Common myeloid progenitor, CD34-positive (primary cell): ENCODE results near the gene BGN.

Experiments
- CTCF ChIA-PET: fragments of 350-600 bp; sonication (Branson Sonifier 250); formaldehyde crosslinking; loops from one replicate; lab custom pipeline; 2021; ENCODE audit warnings: antibody characterized with exemption; lab: Charles Lee
- POLR2A ChIA-PET: fragments of 350-600 bp; sonication (Branson Sonifier 250); formaldehyde crosslinking; loops from one replicate; lab custom pipeline; 2021; ENCODE audit warnings: antibody characterized with exemption; lab: Charles Lee
- DNase-seq, 3 donors: peaks; one replicate each; pipeline versions ENCODE4 v3.0.0 to v3.0.0-alpha.2; 2013
- H3K27ac ChIP-seq, 2 experiments: 1 replicate in 1 of 2; 2 replicates in 1 of 2; pipeline ENCODE4 v1.7.0; 2013; ENCODE audit warnings: inconsistent platforms in 2 of 2, low read length in 2 of 2, mild to moderate bottlenecking in 2 of 2, low read depth in 1 of 2, moderate library complexity in 1 of 2; ENCODE audit not compliant: severe bottlenecking in 2 of 2, insufficient read depth in 1 of 2, poor library complexity in 1 of 2
- H3K27me3 ChIP-seq, 5 experiments: replicated peaks in 2 of 5; 1 replicate in 3 of 5; 2 replicates in 2 of 5; pipeline versions ENCODE4 v1.6.1 to v1.7.0; 2013; ENCODE audit warnings: low read length in 4 of 5, mild to moderate bottlenecking in 2 of 5, moderate library complexity in 2 of 5, inconsistent platforms in 1 of 5; ENCODE audit not compliant: insufficient read depth in 5 of 5, control insufficient read depth in 4 of 5
- H3K36me3 ChIP-seq, 4 experiments: 1 replicate in 2 of 4; 2 replicates in 2 of 4; pipeline versions ENCODE4 v1.6.1 to v1.7.0; 2013; ENCODE audit warnings: low read length in 3 of 4, control low read depth in 1 of 4, mild to moderate bottlenecking in 1 of 4; ENCODE audit not compliant: control insufficient read depth in 4 of 4, insufficient read depth in 4 of 4
- H3K4me1 ChIP-seq, 4 experiments: 1 replicate in 3 of 4; 2 replicates in 1 of 4; pipeline versions ENCODE4 v1.6.1 to v1.7.1; 2013; ENCODE audit warnings: low read length in 3 of 4, mild to moderate bottlenecking in 3 of 4, control low read depth in 1 of 4, inconsistent platforms in 1 of 4, moderate library complexity in 1 of 4; ENCODE audit not compliant: control insufficient read depth in 4 of 4, insufficient read depth in 4 of 4; ENCODE audit errors: control extremely low read depth in 1 of 4
- H3K4me3 ChIP-seq, 7 experiments: 1 replicate in 4 of 7; 2 replicates in 3 of 7; pipeline versions ENCODE4 v1.5.1 to v1.7.0; 2013; ENCODE audit warnings: mild to moderate bottlenecking in 7 of 7, low read length in 6 of 7, moderate library complexity in 6 of 7, inconsistent platforms in 2 of 7, low read depth in 2 of 7, control low read depth in 1 of 7; ENCODE audit not compliant: insufficient read depth in 4 of 7, control insufficient read depth in 1 of 7; ENCODE audit errors: extremely low read depth in 1 of 7
- H3K9me3 ChIP-seq, 5 experiments: 1 replicate in 4 of 5; 2 replicates in 1 of 5; pipeline versions ENCODE4 v1.6.1 to v1.7.1; 2013; ENCODE audit warnings: low read length in 4 of 5, mild to moderate bottlenecking in 2 of 5, inconsistent platforms in 1 of 5, low read depth in 1 of 5, moderate library complexity in 1 of 5; ENCODE audit not compliant: control insufficient read depth in 4 of 5, insufficient read depth in 2 of 5; ENCODE audit errors: control extremely low read depth in 1 of 5
- WGBS: methylation state at CpG from one replicate; pipeline ENCODE4 v1.1.5; 2013; ENCODE audit not compliant: insufficient coverage; 5-methylcytosine and 5-hydroxymethylcytosine counted together

BGN gene

GRCh38 chrX:153538424-153538823, 43.6 kb downstream of the BGN start:
- WGBS = 92% methylated on average over 17 of the region's 17 CpGs
- Histone ChIP-seq H3K4me3 (no peak overlapping the region), H3K4me1 (no peaks in the 10 kb centered on the region), H3K9me3 (no peaks in the 10 kb centered on the region), H3K27ac (no peak overlapping the region), H3K27me3 (peaks cover 0 to 31% (median 0%) of the 10 kb centered on the region in 5 experiments), H3K36me3 (no peaks in the 10 kb centered on the region)
- ChIA-PET CTCF (interaction anchor here (1.0 to 5.7 kb wide), 8 partner anchors 11 to 597 kb away, joined by 3 to 59 read pairs (median 9); partner anchors contain the start of genes DUSP9 and PNCK), POLR2A (no interaction called here)
- no peak for DNase-seq

GRCh38 chrX:153539171-153539978, 44.6 kb downstream of the BGN start:
- no peaks in the 10 kb centered on the region for H3K36me3 ChIP-seq
- POLR2A ChIA-PET = interaction anchor here (0.6 kb wide), 1 partner anchor 190 kb away, joined by 3 read pairs; no protein-coding TSS in a partner anchor
- no peaks in the 10 kb centered on the region for H3K4me1 ChIP-seq
- no peak overlapping the region for H3K27ac ChIP-seq
- no peak overlapping the region for H3K4me3 ChIP-seq
- H3K27me3 ChIP-seq = peaks cover 0 to 31% (median 0%) of the 10 kb centered on the region in 5 experiments
- WGBS = 51% methylated on average over 27 of the region's 31 CpGs
- H3K9me3 ChIP-seq = no peaks in the 10 kb centered on the region
- CTCF ChIA-PET = interaction anchor here (0.6 to 5.7 kb wide), 20 partner anchors 10 to 598 kb away, joined by 3 to 59 read pairs (median 4); partner anchors contain the start of genes DUSP9 and PNCK
- peak; percentile 27 to 63 (median 59) for DNase-seq

DNA sequence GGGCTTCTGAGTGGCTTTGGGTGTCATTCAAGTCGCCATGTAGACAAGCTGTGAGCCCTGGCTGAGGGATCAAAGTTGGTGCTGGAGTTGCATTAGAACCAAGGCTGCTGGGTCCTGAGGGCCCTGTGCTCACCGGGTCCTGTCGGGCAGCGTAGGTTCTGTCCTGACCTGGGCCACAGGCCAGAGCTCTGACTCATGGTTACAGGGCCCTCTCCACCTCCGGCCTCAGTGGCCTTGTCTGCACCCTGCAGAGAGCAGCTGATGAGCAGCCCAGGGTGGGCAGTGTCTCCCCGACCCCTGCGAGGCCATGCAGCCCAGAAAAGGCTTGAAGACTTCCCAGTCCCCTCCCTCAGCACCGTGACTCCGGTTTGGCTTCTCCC, 45.2 kb downstream of the BGN start:
- Histone ChIP-seq H3K27ac (no peak overlapping the region), H3K4me1 (no peaks in the 10 kb centered on the region), H3K9me3 (no peaks in the 10 kb centered on the region), H3K4me3 (no peak overlapping the region), H3K36me3 (no peaks in the 10 kb centered on the region), H3K27me3 (peaks cover 0 to 31% (median 0%) of the 10 kb centered on the region in 5 experiments)
- ChIA-PET CTCF (interaction anchor here (0.5 to 5.7 kb wide), 16 partner anchors 10 to 310 kb away, joined by 3 to 59 read pairs (median 4); partner anchors contain the start of gene DUSP9), POLR2A (interaction anchor here (0.6 kb wide), 1 partner anchor 189 kb away, joined by 3 read pairs; no protein-coding TSS in a partner anchor)
- WGBS = 78% methylated on average over 9 of the region's 9 CpGs
- no peak for DNase-seq

GRCh38 chrX:153544727-153545126, 49.9 kb downstream of the BGN start:
- Histone ChIP-seq H3K36me3 (no peaks in the 10 kb centered on the region), H3K4me1 (no peaks in the 10 kb centered on the region), H3K4me3 (no peak overlapping the region), H3K9me3 (no peaks in the 10 kb centered on the region), H3K27ac (no peak overlapping the region), H3K27me3 (peaks cover 0 to 40% (median 0%) of the 10 kb centered on the region in 5 experiments)
- ChIA-PET CTCF (interaction anchor here (0.9 kb wide), 1 partner anchor 91 kb away, joined by 3 read pairs; no protein-coding TSS in a partner anchor), POLR2A (no interaction called here)
- 76% methylated on average over 6 of the region's 8 CpGs for WGBS
- no peak for DNase-seq

DNA sequence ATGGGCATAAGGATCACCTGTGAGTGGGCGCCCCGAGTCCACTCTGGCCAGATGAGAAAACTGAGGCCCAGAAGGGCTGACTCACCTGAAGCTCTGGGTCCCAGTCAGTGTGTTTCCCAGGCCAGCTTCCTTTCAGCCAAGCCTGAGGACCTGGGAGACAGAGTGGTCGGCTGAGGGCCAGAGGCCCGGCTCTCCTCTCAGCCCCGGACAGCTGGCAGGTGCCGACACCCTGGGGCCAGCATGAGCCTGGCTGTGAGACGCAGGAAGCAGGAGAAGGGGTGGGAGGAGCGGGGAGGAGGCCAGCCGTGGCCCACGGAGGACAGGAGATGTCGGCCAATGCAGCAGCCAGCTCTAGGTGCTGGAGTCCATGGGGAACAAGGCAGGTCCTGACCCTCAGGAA, 51.6 kb downstream of the BGN start:
- POLR2A ChIA-PET = no interaction called here
- no peak overlapping the region for H3K27ac ChIP-seq
- WGBS = 93% methylated on average over 11 of the region's 11 CpGs
- DNase-seq = no peak
- no peaks in the 10 kb centered on the region for H3K9me3 ChIP-seq
- H3K4me3 ChIP-seq = no peak overlapping the region
- H3K4me1 ChIP-seq = no peaks in the 10 kb centered on the region
- peaks cover 0 to 25% (median 0%) of the 10 kb centered on the region in 5 experiments for H3K27me3 ChIP-seq
- H3K36me3 ChIP-seq = no peaks in the 10 kb centered on the region
- CTCF ChIA-PET = interaction anchor here (0.5 to 1.9 kb wide), 2 partner anchors 8 to 365 kb away, joined by 3 to 6 read pairs; no protein-coding TSS in a partner anchor

GRCh38 chrX:153547195-153547594, 52.4 kb downstream of the BGN start:
- no peaks in the 10 kb centered on the region for H3K4me1 ChIP-seq
- H3K27me3 ChIP-seq = peaks cover 0 to 21% (median 0%) of the 10 kb centered on the region in 5 experiments
- ChIA-PET POLR2A (no interaction called here), CTCF (interaction anchor here (1.9 kb wide), 1 partner anchor 8 kb away, joined by 6 read pairs; no protein-coding TSS in a partner anchor)
- DNase-seq = peak in 1 of 3 donors; percentile 10
- H3K36me3 ChIP-seq = no peaks in the 10 kb centered on the region
- 66% methylated on average over 7 of the region's 7 CpGs for WGBS
- no peaks in the 10 kb centered on the region for H3K9me3 ChIP-seq
- H3K4me3 ChIP-seq = no peak overlapping the region
- no peak overlapping the region for H3K27ac ChIP-seq

GRCh38 chrX:153549231-153549630, 54.5 kb downstream of the BGN start:
- DNase-seq = no peak
- H3K4me1 ChIP-seq = no peaks in the 10 kb centered on the region
- H3K36me3 ChIP-seq = no peaks in the 10 kb centered on the region
- WGBS = 94% methylated on average over 13 of the region's 17 CpGs
- no peaks in the 10 kb centered on the region for H3K9me3 ChIP-seq
- no peak overlapping the region for H3K27ac ChIP-seq
- no peak overlapping the region for H3K4me3 ChIP-seq
- CTCF ChIA-PET = interaction anchor here (1.0 to 2.9 kb wide), 5 partner anchors 10 to 119 kb away, joined by 4 to 9 read pairs (median 4); no protein-coding TSS in a partner anchor
- POLR2A ChIA-PET = no interaction called here
- peaks cover 0 to 21% (median 0%) of the 10 kb centered on the region in 5 experiments for H3K27me3 ChIP-seq
